HG03103 (cell line): ENCODE data around the gene ZNF142.
"Not testable (repeated sequence)": the region's sequence is repeated elsewhere in the genome, so short reads cannot be mapped to it uniquely, and the experiment has no call there.

Source experiments
- ATAC-seq: cut with Tn5 transposase; IDR thresholded peaks from one replicate; pipeline ENCODE4 v1.9.1; 2021; ENCODE audit warnings: low read depth; ENCODE audit not compliant: unreplicated experiment

Gene ZNF142

GRCh38 chr2:218659258-218659987 is at the start of gene ZNF142, which contains the start of gene BCS1L:
ZNF142 (minus strand) TSS chr2:218659623; CDS start chr2:218656429, 3,194 bp downstream.
BCS1L (plus strand) TSS chr2:218659683; CDS start chr2:218660988, 1,305 bp downstream.
- peak; percentile 93 for ATAC-seq

GRCh38 chr2:218708086-218708485 is 48.7 kb upstream of the ZNF142 start:
- no peak for ATAC-seq

GRCh38 chr2:218703341-218703740 is 43.9 kb upstream of the ZNF142 start:
- ATAC-seq, result no peak

- no peak for ATAC-seq
These were observed 42.4 kb upstream of the ZNF142 start for GRCh38 chr2:218701806-218702205.

- ATAC-seq, result no peak
These were observed 39.5 kb upstream of the ZNF142 start for GRCh38 chr2:218698885-218699284.

GRCh38 chr2:218694405-218695145 is 35.2 kb upstream of the ZNF142 start:
- no peak for ATAC-seq

GRCh38 chr2:218691234-218691633 is 31.8 kb upstream of the ZNF142 start:
- ATAC-seq, result no peak

GRCh38 chr2:218687400-218688060 is 28.1 kb upstream of the ZNF142 start:
- ATAC-seq, result not testable (repeated sequence)

- no peak for ATAC-seq
These were observed 20.6 kb upstream of the ZNF142 start for GRCh38 chr2:218680061-218680460.

- ATAC-seq, result no peak
These were observed 19.7 kb upstream of the ZNF142 start for GRCh38 chr2:218679119-218679518.

GRCh38 chr2:218671654-218672566 is 12.5 kb upstream of the ZNF142 start, which contains the start of the genes RNF25 and STK36:
RNF25 (minus strand) TSS chr2:218672002; CDS start chr2:218671970, 32 bp downstream.
STK36 (plus strand) TSS chr2:218672086; CDS start chr2:218672830, 744 bp downstream.
- ATAC-seq, result peak; percentile 98

GRCh38 chr2:218671097-218671653 is 11.8 kb upstream of the ZNF142 start:
- ATAC-seq, result no peak

GRCh38 chr2:218664653-218665052 is 5.2 kb upstream of the ZNF142 start:
- no peak for ATAC-seq

GRCh38 chr2:218663901-218664300 is 4.5 kb upstream of the ZNF142 start:
- ATAC-seq, result no peak

- no peak for ATAC-seq
These were observed 3.4 kb upstream of the ZNF142 start for GRCh38 chr2:218662827-218663226.

- ATAC-seq, result no peak
These were observed 3.0 kb upstream of the ZNF142 start for GRCh38 chr2:218662377-218662776.

- no peak for ATAC-seq
These were observed 550 bp upstream of the ZNF142 start for GRCh38 chr2:218659988-218660358.

GRCh38 chr2:218658671-218659257 is 659 bp downstream of the ZNF142 start:
- peak; percentile 41 for ATAC-seq

- no peak for ATAC-seq
These were observed 3.7 kb downstream of the ZNF142 start for GRCh38 chr2:218655751-218656150.

GRCh38 chr2:218648787-218649100 is 10.7 kb downstream of the ZNF142 start:
- ATAC-seq, result no peak
